ENCODE measurements around the gene GSTA1.
A peak's percentile ranks its signal among the peaks of the same experiment; 100 is the strongest.
"Not testable (repeated sequence)": the region's sequence is repeated elsewhere in the genome, so short reads cannot be mapped to it uniquely, and the experiment has no call there.

GSTA1 gene

GRCh38 chr6:52803668-52804255 lies at the start of gene GSTA1:
Gene GSTA1, minus strand, starts transcription at chr6:52803816. Its CDS starts 4,549 bp downstream, at chr6:52799267.
- not testable (repeated sequence) for DNase-seq

GRCh38 chr6:52849137-52849536 lies 45.5 kb upstream of the GSTA1 start:
- no peak for DNase-seq

- DNase-seq, result no peak
Measured at GRCh38 chr6:52846002-52846401, 42.4 kb upstream of the GSTA1 start.

GRCh38 chr6:52843605-52844004 lies 40.0 kb upstream of the GSTA1 start:
- DNase-seq, result no peak

- DNase-seq, result no peak
Measured at GRCh38 chr6:52840763-52841585, 37.4 kb upstream of the GSTA1 start, which contains the start of gene GSTA5. Gene GSTA5, minus strand, starts transcription at chr6:52840813.

- DNase-seq, result peak in 5 of 6 experiments; percentile 4 to 48 (median 17)
Measured at GRCh38 chr6:52839124-52840055, 35.8 kb upstream of the GSTA1 start.

- DNase-seq, result no peak
Measured at GRCh38 chr6:52834481-52834880, 30.9 kb upstream of the GSTA1 start.

- DNase-seq, result not testable (repeated sequence)
Measured at GRCh38 chr6:52830869-52831268, 27.3 kb upstream of the GSTA1 start.

GRCh38 chr6:52829046-52829817 lies 25.6 kb upstream of the GSTA1 start:
- DNase-seq, result no peak

- not testable (repeated sequence) for DNase-seq
Measured at GRCh38 chr6:52828621-52829020, 25.0 kb upstream of the GSTA1 start.

- DNase-seq, result not testable (repeated sequence)
Measured at GRCh38 chr6:52827073-52827783, 23.6 kb upstream of the GSTA1 start.

GRCh38 chr6:52826513-52826912 lies 22.9 kb upstream of the GSTA1 start:
- DNase-seq, result no peak

- DNase-seq, result not testable (repeated sequence)
Measured at GRCh38 chr6:52825900-52826459, 22.4 kb upstream of the GSTA1 start.

- DNase-seq, result not testable (repeated sequence)
Measured at GRCh38 chr6:52825270-52825793, 21.7 kb upstream of the GSTA1 start.

- DNase-seq, result no peak
Measured at GRCh38 chr6:52821842-52822241, 18.2 kb upstream of the GSTA1 start.

GRCh38 chr6:52820198-52820597 lies 16.6 kb upstream of the GSTA1 start:
- no peak for DNase-seq

- DNase-seq, result peak in 3 of 6 experiments; percentile 8 to 34 (median 8)
Measured at GRCh38 chr6:52815167-52816092, 11.8 kb upstream of the GSTA1 start.

- DNase-seq, result not testable (repeated sequence)
Measured at GRCh38 chr6:52814545-52814944, 10.9 kb upstream of the GSTA1 start.

- DNase-seq, result not testable (repeated sequence)
Measured at GRCh38 chr6:52809777-52810176, 6.2 kb upstream of the GSTA1 start.

GRCh38 chr6:52808660-52809059 lies 5.0 kb upstream of the GSTA1 start:
- DNase-seq, result no peak
